NCI-H526 treated with DMSO at 0.1 percent for 48 hours (cell line): Measurements from ENCODE around the gene CACNA1S.

ENCODE experiments used
- DNase-seq: peaks from one replicate; lab custom pipeline; 2025; lab: John Stamatoyannopoulos, UW

CACNA1S gene

DNA sequence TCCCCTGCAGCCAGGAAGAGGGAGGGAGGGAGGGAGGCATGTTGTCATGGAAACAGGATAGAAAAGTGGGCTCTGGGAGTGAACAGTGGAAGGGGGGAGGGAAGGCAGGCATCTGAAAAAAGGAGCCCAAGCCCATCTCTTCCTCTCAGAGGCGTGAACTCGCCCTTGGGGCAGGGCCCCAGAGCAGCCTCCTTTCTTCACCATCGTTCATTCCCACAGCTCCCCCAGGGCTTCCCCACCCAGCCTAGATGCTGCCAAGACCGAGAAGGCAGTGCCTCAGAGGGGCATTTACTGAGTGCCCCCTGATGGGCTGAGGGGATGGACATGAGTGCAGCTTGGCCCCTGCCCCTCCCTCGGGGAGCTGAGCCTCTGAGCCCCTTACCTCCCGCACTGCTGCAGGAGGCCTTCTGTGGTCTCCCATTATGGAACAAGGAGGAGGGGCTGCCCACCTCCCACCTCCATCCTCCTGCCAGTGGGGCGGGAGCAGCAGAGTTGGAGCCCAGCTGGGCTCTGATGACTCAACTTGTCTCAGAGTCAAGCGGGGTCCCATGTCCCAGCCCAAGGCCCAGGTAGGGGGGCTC is 49.6 kb downstream of the CACNA1S start:
- DNase-seq = no peak

DNA sequence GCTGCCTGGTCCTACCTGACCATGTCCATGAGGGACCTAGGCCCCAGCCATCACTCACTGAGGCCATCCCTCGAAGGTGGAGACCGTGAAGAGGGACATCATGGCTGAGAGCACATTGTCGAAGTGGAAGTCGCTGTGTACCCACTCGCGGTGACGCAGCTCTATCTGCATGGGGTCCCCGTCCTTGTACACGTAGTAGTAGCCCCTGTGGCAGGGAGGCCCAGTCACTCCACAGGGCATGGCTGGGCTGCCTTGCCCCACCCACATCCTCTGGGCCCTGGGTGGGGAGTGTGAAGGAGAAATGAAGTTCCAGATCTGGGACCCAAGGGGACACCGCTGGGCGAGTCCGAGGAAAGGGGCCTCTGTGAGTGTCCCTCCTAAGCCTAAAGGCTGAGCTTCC is 50.3 kb downstream of the CACNA1S start:
- no peak for DNase-seq

DNA sequence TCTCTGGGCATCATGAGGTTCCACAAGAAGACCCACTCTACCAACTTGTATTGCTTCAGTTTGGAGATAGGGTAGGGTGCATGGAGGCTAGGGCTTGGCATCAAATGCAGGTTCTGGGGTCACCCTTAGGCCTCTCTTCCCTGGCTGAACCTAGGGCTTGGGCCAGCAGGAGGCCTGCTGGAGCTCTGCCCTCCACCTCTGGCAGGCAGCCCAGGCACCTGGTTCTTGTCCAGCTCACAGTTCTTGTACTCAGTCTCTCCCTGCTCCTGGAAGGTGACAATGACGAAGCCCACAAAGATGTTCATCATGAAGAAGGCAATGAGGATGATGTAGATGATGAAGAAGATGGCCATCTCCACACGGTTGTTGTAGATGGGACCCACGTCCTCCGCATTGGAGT is 51.2 kb downstream of the CACNA1S start:
- no peak for DNase-seq

DNA sequence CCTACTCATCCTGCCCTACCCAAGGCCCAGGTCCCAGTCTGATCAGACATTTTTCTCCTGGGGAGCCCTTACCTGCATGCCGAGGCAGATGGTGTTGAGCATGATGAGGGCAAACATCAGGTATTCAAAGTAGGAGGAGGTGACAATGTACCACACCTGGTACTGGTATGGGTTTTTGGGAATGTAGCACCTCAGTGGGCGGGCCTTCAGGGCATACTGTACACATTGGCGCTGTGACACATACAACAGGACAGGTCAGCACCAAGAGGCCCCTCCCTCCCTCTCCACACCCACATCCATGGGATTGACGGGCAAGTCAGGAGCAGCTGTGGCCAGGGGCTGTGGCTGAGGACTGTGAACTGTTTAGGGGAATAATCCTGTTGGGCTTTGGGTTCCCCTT is 51.6 kb downstream of the CACNA1S start:
- no peak for DNase-seq

DNA sequence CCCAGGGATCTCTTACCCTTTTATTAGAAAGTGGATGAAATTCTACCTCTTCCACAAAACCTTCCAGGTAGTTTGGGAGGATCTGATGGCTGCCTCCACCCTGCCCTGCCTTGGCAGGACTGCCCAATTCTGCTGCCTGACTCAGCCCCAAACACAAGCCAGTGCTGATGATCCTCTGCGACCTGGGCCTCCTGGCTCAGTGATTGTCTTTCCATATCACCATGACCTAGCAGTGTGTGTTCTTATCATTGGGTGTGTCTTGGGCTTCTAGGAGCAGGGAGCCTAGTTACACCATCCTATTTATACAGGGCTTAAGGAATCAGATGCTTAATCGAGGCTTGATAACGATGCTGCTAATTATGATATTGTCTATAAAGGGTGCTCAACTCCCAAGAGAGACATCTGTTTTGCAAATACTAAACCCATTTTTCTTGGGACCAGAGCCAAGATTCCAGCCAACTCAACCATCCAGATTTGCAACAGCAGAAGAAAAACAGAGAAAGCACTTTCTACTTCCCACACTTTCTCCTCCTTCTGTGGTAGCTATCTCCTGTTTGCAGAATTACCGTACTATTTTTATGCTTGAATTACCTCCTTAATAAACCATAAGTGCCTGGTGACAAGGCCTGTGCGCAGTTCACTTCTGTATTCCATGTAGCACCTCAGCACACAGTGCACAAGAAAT is 52.2 kb downstream of the CACNA1S start:
- no peak for DNase-seq

DNA sequence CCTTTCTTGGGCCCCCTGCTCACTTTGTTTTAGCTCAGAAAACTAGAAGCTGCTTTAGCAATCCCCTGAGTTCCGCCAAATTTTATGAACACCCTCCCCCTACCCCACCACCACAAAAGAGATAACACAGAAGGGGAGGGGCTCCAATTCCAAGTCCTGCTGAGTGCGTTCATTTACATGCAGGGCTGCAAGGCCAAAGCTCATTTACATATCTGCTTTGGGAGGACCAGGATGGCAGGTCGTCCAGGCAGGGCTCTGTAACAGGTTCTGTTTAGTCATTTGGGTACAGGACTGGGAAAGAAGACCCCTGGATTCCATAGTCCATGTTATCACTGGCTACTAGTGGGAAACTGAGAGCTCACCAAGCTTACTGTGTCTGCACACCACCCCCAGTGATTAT is 52.8 kb downstream of the CACNA1S start:
- no peak for DNase-seq

DNA sequence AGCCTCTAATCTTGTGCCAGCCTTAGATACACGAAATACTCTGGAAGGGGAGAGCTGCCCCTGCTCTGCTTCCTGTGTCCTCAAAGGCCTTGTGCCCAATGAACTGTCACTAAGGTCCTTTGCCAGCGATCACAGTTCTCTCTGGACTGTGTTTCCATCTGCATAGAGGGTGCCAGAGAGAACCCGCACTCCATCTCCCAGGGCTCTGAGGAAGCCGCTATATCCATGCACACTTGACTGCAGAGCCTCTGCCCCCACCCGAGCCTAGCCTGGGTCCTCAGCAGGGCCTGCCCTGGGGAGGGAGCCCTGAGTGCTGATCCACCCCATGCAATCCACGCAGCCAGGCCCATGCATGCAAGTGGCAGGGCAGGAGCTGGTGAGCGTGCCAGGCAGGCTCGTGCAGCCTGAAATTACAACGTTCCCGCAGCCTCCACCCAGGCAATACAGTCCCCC is 58.1 kb downstream of the CACNA1S start:
- DNase-seq = no peak

DNA sequence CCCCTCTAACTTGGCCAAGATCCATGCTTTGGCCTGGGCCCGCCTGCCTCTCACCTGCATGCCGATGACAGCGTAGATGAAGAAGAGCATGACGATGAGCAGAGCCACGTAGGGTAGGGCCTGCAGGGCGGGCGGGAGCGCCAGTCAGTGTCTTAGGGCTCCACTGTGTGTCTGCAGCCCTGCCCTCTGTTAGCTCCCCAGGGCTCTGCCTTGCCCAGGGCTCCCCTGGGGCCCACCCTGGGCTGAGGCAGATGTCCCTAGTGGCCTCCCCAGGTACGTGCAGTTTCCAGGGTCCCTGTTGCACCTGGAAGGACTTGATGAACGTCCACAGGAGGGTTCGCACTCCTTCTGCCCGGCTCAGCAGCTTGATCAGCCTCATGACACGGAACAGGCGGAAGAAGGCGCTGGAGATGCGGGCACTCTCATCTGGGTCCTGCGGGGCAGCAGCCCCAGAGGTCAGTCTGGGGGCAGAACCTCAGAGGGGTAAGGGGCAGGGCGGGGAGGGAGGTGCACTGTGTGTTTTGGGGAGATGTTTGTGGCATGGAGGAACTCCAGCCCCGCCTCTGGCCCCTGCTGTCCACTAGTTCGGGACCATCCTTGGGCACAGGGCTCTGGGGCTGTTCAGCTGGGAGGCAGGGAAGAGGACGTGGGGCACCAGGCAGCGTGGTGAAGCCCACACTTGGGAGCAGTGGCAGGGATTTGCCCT is 58.9 kb downstream of the CACNA1S start:
- DNase-seq = no peak

DNA sequence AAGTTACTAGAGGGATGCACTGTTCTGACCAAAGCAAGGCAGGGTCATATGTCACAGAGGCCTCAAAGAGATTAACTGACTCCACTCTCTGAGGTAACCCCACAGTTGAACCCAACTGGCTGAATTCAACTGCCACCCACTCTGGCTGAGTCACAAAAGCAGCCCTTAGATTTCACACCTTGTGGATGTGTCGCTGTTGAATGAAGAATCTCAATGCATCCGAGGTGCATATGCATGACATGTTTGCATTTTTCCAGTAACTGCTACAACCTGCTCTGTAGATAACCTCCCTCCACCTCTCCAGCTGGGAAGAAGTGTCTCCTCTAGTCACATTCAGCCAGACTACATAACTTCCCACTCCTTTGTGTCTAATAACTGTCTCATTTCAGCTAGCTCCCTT is 60.8 kb downstream of the CACNA1S start:
- DNase-seq = peak; percentile 8

DNA sequence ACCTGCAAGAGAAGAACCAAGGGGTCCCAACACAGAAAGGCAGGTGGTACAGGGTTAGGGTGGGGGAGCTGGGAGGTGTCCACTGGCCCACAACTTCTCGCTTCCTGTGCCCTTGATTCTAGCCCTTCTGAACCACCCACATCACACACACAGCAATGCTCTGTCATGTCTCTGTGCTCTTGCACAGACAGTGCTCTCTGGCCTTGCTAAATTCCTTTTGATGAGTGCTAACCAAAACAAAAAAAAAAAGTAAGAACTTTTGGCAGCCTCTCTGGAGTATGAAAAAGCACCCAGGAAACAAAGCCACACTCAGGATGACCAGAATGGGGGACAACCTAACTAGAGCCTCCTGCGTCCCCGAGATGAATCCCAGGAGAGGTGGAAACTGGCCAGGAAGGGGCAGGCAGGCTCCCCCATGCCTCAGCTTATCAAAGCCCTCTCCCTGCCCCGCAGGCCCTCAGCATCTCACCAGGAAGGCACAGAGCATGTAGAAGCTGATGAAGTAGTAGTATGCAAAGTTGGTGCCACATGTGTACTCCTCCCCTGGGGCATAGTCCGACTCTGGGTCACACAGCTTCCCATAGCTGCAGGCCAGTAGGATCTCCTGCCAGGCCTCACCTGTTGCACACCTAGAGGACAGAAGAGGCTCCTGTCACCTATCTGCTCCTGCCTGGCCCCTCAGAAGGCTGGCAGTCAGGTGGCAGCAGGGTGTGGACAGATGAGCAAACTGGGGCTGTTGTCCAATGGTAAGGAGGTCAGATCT is 61.5 kb downstream of the CACNA1S start:
- DNase-seq = no peak

DNA sequence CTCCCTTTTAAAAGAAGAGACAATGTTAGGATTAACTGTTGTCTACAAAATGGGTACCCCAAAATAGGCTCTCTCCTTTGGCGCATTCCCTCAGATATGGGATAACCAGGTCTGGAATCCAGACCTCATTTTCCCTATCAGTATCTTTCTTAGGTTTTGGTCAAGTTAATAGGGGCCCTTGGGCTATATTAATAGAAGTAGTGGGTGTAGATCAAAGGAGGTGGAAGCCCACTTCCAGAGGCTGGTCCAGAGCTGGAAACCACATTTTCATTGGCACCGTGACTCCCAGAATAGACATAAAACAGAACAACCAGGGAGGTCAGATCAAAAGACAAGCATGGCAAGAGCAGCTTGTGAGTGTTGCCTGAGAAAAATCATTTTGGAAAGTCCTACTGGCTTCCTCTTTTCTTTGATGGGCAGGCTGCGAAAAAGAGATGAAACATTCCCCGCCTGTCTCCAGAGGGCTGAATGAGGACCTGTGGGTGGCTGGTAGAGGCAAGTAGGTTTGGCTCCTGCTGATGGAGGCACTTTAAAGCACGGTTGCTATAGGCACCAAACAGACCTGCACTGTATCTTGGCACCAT is 62.9 kb downstream of the CACNA1S start:
- DNase-seq = no peak

DNA sequence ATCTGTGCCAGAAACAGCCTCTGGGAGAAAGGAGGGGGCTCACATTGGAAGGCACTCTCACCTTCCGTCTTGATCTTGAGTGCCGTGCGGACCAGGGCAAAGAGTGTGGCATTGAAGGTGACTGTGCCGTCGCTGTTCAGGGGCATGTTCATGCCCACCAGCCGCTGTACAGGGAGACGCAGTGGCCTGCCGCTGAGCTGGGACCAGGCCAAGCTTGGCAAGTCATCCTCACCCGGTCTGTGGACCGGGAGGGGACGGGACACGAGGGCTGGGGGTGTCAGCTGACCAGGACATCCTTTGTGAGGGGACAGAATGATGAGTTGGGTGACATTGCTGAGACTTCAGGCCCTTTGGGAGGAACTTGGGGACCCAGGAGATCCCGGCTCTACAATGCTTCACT is 63.7 kb downstream of the CACNA1S start:
- no peak for DNase-seq

DNA sequence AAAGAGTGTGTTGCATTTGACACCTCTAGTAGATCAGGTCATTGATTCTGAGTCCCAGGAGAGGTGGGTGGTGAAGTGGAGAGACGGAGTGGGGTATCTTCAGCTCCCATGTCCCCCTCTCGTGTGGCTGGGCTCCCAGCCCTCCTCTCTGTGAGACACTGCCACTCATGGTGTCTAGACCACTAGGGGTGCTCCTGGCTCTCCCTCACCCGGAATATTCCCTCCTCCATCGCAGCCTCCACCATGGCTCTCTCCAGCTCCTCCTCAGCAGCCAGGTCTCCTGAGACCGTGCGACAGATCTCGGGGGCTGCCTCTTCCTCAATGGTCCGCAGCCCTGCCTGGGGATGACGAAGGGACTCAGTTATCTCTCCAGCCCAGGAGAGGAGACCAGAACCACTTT is 68.1 kb downstream of the CACNA1S start:
- DNase-seq = no peak

DNA sequence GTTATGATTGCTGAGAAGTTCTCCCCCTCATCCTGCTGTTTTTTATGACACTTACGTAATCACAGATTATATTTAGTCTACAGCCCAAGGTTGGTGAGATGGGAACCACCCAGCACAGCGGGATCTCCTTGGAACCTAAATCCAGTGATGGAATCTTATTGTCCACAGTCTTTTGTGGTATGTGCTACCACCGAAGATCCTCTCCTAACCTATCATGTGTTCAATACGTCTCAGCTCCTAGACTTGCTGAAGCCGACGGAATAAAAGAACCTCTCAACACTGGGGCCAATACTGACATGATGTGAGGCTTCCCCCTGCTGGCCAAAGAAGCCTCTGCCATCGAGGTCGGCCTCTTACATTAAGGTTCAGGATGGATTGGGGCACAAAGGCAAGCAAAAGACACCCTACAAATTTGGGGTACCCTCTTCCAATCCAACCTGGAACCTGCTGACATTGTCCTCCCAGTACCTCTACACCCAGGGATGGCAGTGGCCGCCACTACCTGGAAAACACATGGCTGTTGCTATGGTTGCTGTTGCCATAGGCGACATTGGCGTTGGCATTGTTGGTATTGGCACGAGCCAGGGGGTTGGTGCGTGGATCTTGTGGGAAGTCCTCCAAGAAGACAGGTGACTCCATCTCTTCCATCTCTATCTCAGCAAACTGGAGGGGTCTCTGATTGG is 69.3 kb downstream of the CACNA1S start:
- DNase-seq = peak; percentile 5

DNA sequence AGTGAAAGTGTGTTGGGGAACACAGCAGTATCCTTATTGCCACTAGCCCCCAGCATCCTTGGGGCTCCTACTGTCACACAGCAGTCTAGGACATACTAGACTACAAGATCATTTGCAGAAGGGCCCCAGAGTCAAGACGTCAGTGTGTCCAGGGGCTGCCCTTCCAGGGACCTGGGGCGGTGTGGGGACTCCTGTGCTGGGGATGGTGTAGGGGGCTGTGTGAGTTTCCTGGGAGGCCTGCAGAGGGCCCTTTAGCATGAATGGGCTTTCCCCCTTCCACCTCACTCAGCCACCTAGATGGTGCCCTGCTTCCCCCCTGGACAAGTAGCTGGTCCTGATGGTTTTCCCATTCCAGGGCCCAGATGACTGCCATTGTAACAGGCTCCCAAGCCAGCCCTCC is 71.2 kb downstream of the CACNA1S start:
- DNase-seq = no peak

DNA sequence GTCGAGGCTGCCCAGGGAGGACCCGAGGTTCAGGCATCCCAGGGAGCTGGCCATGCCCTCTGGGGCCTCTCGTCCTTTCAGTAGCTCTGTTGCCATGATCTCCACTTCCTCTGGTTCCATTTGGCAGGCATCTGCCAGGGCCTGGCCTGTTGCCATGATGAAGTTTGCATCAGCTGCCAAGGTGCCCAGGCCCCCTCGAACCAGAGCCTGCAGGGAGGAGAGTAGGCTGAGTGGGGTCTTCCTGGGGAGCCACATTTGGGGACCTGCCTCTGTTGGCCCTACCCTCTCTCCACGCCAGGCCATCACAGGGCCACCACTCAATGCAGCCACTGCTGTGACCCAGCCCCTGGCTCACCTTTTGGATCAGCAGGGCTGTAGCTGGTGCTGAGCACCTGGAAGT is 72.3 kb downstream of the CACNA1S start:
- no peak for DNase-seq

DNA sequence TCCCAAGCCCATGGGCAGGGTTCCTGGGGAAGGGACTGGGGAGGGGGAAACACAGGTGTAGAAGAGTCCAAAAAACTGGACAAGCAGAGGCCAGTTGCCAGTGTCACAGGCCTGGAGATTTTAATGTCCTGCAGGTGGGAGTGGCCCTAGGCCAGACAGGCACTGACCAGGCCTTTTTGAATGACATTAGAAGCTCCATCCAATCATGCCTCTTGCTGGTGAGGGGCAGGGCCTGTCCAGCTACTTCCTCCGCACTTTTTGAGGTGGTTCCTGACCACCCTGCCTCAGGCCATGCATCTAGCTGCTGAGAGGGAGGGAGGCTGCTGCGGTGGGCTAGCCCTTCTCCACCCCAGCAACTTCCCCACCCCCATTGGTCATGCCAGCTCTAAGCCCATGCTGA is 72.8 kb downstream of the CACNA1S start:
- no peak for DNase-seq

DNA sequence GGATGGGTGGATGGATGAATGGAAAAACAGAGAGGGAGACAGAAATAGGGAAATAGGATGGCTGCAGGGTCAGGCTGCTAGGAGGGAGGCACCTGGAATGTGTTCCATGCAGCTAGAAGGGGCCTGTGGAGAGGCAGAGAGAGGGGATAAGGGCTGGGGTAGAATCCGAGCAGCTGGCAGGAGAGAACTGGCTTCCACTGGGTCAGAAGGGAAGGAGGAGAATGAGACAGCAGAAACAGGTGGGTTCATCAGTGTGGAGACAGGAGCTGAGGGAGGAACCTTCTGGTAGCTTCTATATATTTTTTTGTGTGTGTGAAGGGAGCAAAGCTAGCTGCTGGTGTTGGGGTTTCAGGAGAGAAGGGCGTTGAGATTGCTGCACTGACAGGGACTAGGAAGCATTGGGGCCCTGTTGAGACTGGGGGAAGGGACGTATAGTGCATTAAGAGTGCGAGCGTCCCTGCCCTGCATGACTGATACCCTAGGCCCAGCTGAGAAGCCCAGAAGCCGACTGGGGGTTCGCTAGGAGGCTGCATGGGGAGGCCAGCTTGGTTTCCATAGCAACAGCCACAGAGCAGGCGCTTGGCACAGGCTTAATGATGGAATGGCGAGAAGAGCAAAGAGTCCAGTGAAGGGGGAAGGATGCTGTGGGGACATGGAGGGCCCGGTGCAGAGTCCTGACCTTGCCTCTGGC is 73.9 kb downstream of the CACNA1S start:
- no peak for DNase-seq

DNA sequence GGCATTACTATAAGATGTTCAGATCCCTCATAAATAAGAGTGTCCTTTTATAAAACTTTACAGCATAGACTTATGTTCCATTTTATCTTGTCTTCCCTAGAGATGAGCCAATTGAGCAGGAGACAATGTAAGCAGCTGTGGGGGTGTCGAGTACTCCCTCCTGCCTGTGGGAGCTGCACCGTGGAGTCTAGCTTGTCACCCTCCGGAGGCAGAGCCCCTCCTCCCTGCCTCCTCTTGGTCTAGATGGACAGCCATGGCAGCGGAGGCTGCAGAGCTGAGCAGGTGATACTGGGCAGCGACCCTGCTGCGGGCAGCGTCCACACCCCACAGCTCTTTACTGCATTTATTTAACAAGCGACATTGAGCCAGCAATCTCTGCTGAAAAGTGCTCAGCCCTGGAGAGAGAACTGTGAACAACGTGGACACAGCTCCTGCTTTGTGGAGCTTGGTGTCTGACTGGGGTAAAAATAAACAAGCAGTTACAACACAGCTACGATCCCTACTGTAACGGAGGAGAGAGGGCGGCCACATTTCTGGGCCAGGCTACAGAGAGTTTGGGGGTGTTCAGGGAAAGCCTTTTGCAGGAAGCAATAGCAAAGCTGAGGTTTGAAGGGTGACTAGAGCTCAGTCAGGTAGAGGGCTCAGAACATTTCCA is 75.9 kb downstream of the CACNA1S start:
- DNase-seq = no peak

DNA sequence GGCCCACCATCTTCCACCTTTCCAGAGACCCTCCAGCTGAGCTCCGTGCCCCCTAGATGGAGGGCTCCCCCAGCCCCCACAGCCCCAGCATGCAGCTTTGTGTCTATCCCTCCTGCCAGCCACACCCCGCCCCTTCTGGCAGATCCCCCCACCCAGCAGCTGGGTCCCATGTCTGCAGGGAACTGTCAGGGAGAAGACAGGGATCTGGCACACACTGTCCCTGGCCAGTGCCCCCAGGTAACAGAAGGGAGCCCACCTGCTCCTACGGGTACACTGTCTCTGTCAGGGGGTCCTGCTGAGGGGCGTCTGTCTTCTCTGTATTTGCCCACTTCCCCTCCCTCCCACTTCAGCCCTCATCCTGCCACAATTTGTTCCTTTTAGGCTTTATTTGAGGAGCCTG is 77.6 kb downstream of the CACNA1S start:
- no peak for DNase-seq

DNA sequence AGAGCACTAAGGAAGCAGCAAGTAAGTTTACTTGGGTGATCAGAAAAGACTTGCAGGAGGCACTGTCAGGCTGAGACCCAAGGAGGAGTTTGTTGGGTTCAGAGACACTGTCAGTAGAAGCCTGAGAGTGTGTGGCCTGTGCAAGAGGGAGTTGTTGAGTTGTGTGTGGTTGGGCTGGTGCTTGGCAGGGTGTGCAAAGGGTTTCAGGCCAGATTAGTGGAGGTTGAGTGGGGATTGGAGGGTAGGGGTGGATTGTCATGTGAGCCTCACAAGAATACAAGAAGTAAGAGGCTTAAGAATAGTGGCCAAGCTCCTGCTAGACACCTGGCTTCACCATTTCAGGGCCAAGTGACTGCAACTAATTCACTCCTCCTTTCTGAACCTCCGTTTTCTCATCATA is 79.8 kb downstream of the CACNA1S start:
- DNase-seq = no peak
